HG02588 (cell line): ENCODE data around the gene GRID2.

ENCODE experiments used
- ATAC-seq: cut with Tn5 transposase; IDR thresholded peaks from one replicate; pipeline ENCODE4 v1.9.1; 2021; ENCODE audit warnings: mild to moderate bottlenecking, moderate library complexity; ENCODE audit not compliant: unreplicated experiment

Gene GRID2

GRCh38 chr4:93722446-93722845 lies 1418.7 kb downstream of the GRID2 start:
- ATAC-seq, result no peak

- no peak for ATAC-seq
Measured at GRCh38 chr4:93730251-93730650, 1426.5 kb downstream of the GRID2 start.

- ATAC-seq, result no peak
Measured at GRCh38 chr4:93730760-93731159, 1427.0 kb downstream of the GRID2 start.

- ATAC-seq, result peak; percentile 66
Measured at GRCh38 chr4:93731456-93731855, 1427.7 kb downstream of the GRID2 start.

GRCh38 chr4:93732509-93732908 lies 1428.7 kb downstream of the GRID2 start:
- no peak for ATAC-seq

- ATAC-seq, result no peak
Measured at GRCh38 chr4:93740890-93741289, 1437.1 kb downstream of the GRID2 start.

GRCh38 chr4:93743022-93743421 lies 1439.3 kb downstream of the GRID2 start:
- ATAC-seq, result no peak

- no peak for ATAC-seq
Measured at GRCh38 chr4:93743635-93744034, 1439.9 kb downstream of the GRID2 start.

- ATAC-seq, result no peak
Measured at GRCh38 chr4:93744961-93745360, 1441.2 kb downstream of the GRID2 start.

- no peak for ATAC-seq
Measured at GRCh38 chr4:93746031-93746430, 1442.3 kb downstream of the GRID2 start.

- no peak for ATAC-seq
Measured at GRCh38 chr4:93747220-93747619, 1443.5 kb downstream of the GRID2 start.

GRCh38 chr4:93748373-93749291 lies 1444.9 kb downstream of the GRID2 start:
- peak; percentile 38 for ATAC-seq

- ATAC-seq, result peak; percentile 85
Measured at GRCh38 chr4:93749292-93749761, 1445.6 kb downstream of the GRID2 start.

- ATAC-seq, result no peak
Measured at GRCh38 chr4:93751411-93751810, 1447.6 kb downstream of the GRID2 start.

GRCh38 chr4:93756101-93756500 lies 1452.3 kb downstream of the GRID2 start:
- no peak for ATAC-seq

- no peak for ATAC-seq
Measured at GRCh38 chr4:93759506-93759905, 1455.7 kb downstream of the GRID2 start.

GRCh38 chr4:93760284-93760683 lies 1456.5 kb downstream of the GRID2 start:
- ATAC-seq, result no peak

- no peak for ATAC-seq
Measured at GRCh38 chr4:93761286-93761685, 1457.5 kb downstream of the GRID2 start.

GRCh38 chr4:93764639-93765246 lies 1461.0 kb downstream of the GRID2 start:
- ATAC-seq, result peak; percentile 62

GRCh38 chr4:93767917-93768316 lies 1464.2 kb downstream of the GRID2 start:
- no peak for ATAC-seq

- no peak for ATAC-seq
Measured at GRCh38 chr4:93770201-93770600, 1466.4 kb downstream of the GRID2 start.
